Natural killer cell (primary cell): ENCODE measurements around the gene TBXT. TPM values are rescaled to one million over a fixed set of nuclear protein-coding genes. Genes with fewer than 3 reads are reported as not detected.

ENCODE experiments used
- ATAC-seq, 3 donors: fragments of 150-1000 bp in 2 of 3; fragments of 200-7000 bp in 1 of 3; cut with Tn5 transposase; 1 replicate in 1 of 3; 2 replicates in 2 of 3; pipeline ENCODE4 v1.10.0; 2021; ENCODE audit warnings: mild to moderate bottlenecking in 2 of 3, moderate library complexity in 2 of 3
- DNase-seq, 2 donors: peaks; one replicate each; pipeline versions ENCODE4 v3.0.0 to v3.0.0-alpha.2; 2013 to 2021; ENCODE audit warnings: mixed read lengths in 1 of 2
- H3K27ac ChIP-seq: one replicate; pipeline ENCODE4 v1.5.1; 2013; ENCODE audit warnings: mild to moderate bottlenecking, low read length
- H3K27me3 ChIP-seq: one replicate; pipeline ENCODE4 v1.6.1; 2013; ENCODE audit warnings: low read length; ENCODE audit not compliant: control insufficient read depth, insufficient read depth
- H3K36me3 ChIP-seq: one replicate; pipeline ENCODE4 v1.6.1; 2013; ENCODE audit warnings: low read length; ENCODE audit not compliant: control insufficient read depth, insufficient read depth
- H3K4me1 ChIP-seq: one replicate; pipeline ENCODE4 v1.6.1; 2013; ENCODE audit warnings: low read length; ENCODE audit not compliant: control insufficient read depth, insufficient read depth
- H3K4me3 ChIP-seq: one replicate; pipeline ENCODE4 v1.5.1; 2013; ENCODE audit warnings: low read length
- H3K9me3 ChIP-seq: one replicate; pipeline ENCODE4 v1.6.1; 2013; ENCODE audit warnings: low read length; ENCODE audit not compliant: control insufficient read depth, insufficient read depth
- H3K27ac Mint-ChIP-seq, 2 donors: one replicate each; pipeline ENCODE4 v1.8.0; 2022; ENCODE audit warnings: mild to moderate bottlenecking in 2 of 2, mixed read lengths in 2 of 2, moderate library complexity in 1 of 2
- H3K27me3 Mint-ChIP-seq, 2 donors: one replicate each; pipeline ENCODE4 v1.8.0; 2022; ENCODE audit warnings: low read depth in 2 of 2, mixed read lengths in 2 of 2
- H3K36me3 Mint-ChIP-seq: one replicate; pipeline ENCODE4 v1.8.0; 2022; ENCODE audit warnings: mixed read lengths
- H3K4me1 Mint-ChIP-seq, 2 donors: one replicate each; pipeline ENCODE4 v1.8.0; 2022; ENCODE audit warnings: mixed read lengths in 2 of 2
- H3K4me3 Mint-ChIP-seq: one replicate; pipeline ENCODE4 v1.8.0; 2022; ENCODE audit warnings: mild to moderate bottlenecking, moderate library complexity, mixed read lengths
- H3K9me3 Mint-ChIP-seq, 2 donors: one replicate each; pipeline ENCODE4 v1.8.0; 2022; ENCODE audit warnings: mixed read lengths in 2 of 2
- whole genome bisulfite sequencing: methylation state at CpG from one replicate; pipeline ENCODE4 v1.1.7; 2013; ENCODE audit warnings: missing lambda C conversion rate; ENCODE audit not compliant: insufficient coverage; 5-methylcytosine and 5-hydroxymethylcytosine counted together
- intact Hi-C: fragments of 100-400 bp; cut with micrococcal nuclease; formaldehyde crosslinking; loops from one replicate; pipeline ENCODE4 v1.14.2; 2022
- total RNA-seq, 4 donors: library from RNA; stranded (reverse); fragments of 120-200 nt in 1 of 4; gene quantifications; one replicate each; pipeline versions ENCODE4 v1.2.3 to v1.2.4, GENCODE V29; 2013 to 2022
- TF ChIP-seq, protein P1 (sequence below): fragments of 200-600 bp; IDR thresholded peaks from one replicate; pipeline ENCODE4 v1.8.0; 2022; ENCODE audit warnings: antibody characterized with exemption

The TBXT gene
- total RNA-seq, 3 donors from 2014 or later (not counting 1 experiment from before 2014, with no cell fraction given): not detected

DNA sequence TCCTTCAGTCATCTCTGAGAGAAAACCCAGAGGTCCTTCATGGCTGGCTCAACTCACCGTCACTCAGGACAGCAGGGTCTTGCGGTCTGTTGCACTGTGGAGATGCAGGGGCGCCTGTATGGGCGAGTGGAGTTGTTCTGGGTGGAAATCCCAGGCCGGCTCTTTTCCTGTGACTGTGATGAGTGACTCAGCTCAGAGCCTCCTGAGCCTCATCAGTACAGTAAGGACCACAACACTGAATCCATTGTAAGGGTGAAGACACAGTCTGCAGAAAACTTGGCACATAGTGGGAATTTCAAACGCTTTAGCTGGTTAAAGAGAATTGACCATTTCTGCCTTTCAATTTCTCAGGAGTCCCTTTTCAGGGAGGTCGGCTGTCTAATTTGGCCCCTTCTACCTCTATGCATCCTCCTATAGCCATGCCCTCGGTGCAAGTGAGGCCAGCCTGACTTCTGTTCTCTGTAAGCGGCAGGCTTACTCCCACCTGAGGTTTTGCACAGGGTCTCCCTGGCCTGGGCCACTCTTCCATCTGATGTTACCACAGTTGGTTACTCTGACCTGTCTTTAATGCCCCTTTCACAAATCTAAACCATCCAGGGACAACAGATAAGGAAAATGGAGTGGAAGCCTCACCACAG lies 35.5 kb upstream of the TBXT start:
- Histone ChIP-seq H3K27ac (no peak overlapping the region), H3K4me3 (no peak overlapping the region), H3K4me1 (peaks cover 12% of the 10 kb centered on the region), H3K27me3 (no peaks in the 10 kb centered on the region), H3K9me3 (no peaks in the 10 kb centered on the region), H3K36me3 (no peaks in the 10 kb centered on the region)
- Mint-ChIP-seq H3K27ac (no peak overlapping the region), H3K27me3 (peaks cover 4 to 13% of the 10 kb centered on the region in 2 donors), H3K4me1 (no peaks in the 10 kb centered on the region), H3K4me3 (no peak overlapping the region), H3K36me3 (no peaks in the 10 kb centered on the region), H3K9me3 (no peaks in the 10 kb centered on the region)
- DNase-seq (no peak), ATAC-seq (no peak)
- intact Hi-C loops: no loop called here
- 85% methylated on average over 9 of the region's 9 CpGs for WGBS
- TF ChIP-seq, protein P1, sequence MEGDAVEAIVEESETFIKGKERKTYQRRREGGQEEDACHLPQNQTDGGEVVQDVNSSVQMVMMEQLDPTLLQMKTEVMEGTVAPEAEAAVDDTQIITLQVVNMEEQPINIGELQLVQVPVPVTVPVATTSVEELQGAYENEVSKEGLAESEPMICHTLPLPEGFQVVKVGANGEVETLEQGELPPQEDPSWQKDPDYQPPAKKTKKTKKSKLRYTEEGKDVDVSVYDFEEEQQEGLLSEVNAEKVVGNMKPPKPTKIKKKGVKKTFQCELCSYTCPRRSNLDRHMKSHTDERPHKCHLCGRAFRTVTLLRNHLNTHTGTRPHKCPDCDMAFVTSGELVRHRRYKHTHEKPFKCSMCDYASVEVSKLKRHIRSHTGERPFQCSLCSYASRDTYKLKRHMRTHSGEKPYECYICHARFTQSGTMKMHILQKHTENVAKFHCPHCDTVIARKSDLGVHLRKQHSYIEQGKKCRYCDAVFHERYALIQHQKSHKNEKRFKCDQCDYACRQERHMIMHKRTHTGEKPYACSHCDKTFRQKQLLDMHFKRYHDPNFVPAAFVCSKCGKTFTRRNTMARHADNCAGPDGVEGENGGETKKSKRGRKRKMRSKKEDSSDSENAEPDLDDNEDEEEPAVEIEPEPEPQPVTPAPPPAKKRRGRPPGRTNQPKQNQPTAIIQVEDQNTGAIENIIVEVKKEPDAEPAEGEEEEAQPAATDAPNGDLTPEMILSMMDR: no peak

DNA sequence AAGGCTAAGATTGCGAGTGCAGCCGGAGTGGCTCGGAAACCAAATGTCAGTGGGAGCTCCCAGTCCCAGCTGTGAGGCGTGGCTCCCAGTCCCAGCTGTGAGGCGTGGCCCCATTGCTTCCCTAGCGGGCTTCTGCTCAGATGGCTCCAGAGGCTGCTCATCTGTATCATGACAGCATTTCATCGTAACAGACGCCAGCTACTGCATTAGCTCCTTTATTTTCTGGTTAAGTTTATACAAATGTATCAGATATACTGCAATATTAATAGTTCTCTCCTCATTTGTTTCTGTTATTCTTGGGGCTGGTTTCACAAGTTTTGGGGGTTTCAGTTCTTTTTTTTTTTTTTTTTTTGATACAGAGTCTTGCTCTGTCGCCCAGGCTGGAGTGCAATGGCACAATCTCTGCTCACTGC lies 34.7 kb upstream of the TBXT start:
- Mint-ChIP-seq H3K4me3 (no peak overlapping the region), H3K27ac (no peak overlapping the region), H3K27me3 (peaks cover 5 to 13% of the 10 kb centered on the region in 2 donors), H3K9me3 (no peaks in the 10 kb centered on the region), H3K4me1 (no peaks in the 10 kb centered on the region), H3K36me3 (no peaks in the 10 kb centered on the region)
- H3K36me3 ChIP-seq: no peaks in the 10 kb centered on the region
- intact Hi-C loops: no loop called here
- peaks cover 12% of the 10 kb centered on the region for H3K4me1 ChIP-seq
- TF ChIP-seq, protein P1: no peak
- peaks cover 2% of the 10 kb centered on the region for H3K27me3 ChIP-seq
- no peak overlapping the region for H3K27ac ChIP-seq
- WGBS: 56% methylated on average over 7 of the region's 9 CpGs
- H3K9me3 ChIP-seq: no peaks in the 10 kb centered on the region
- no peak for ATAC-seq
- DNase-seq: no peak
- no peak overlapping the region for H3K4me3 ChIP-seq

DNA sequence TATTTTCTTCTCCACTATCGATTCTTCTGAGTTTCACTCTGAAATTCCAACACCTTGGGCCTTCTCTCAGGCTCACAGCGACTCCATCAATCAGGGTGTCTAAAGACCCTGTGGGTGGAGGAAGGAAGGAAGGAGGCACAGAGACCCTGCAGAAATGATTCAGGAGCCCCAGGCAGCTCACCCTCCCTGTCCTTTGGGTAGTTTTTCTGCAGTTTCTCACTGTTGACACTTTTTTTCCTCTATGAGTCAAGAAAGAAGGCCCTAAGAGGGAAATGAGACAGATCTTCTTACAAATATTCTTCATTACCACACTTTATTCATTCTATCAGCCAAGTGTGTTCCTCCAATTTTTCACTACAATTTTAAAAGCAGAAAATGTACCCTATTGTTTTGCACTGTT lies 34.2 kb upstream of the TBXT start:
- DNase-seq: no peak
- H3K27ac Mint-ChIP-seq: no peak overlapping the region
- H3K27me3 Mint-ChIP-seq: peaks cover 7 to 13% of the 10 kb centered on the region in 2 donors
- no peak for ATAC-seq
- no peaks in the 10 kb centered on the region for H3K4me1 Mint-ChIP-seq
- TF ChIP-seq, protein P1: no peak
- no peaks in the 10 kb centered on the region for H3K36me3 Mint-ChIP-seq
- Histone ChIP-seq H3K4me3 (no peak overlapping the region), H3K36me3 (no peaks in the 10 kb centered on the region), H3K27ac (no peak overlapping the region), H3K4me1 (peaks cover 12% of the 10 kb centered on the region), H3K9me3 (no peaks in the 10 kb centered on the region), H3K27me3 (peaks cover 2% of the 10 kb centered on the region)
- H3K4me3 Mint-ChIP-seq: no peak overlapping the region
- intact Hi-C loops: no loop called here
- H3K9me3 Mint-ChIP-seq: no peaks in the 10 kb centered on the region
- 65% methylated on average over 2 of the region's 2 CpGs for WGBS

DNA sequence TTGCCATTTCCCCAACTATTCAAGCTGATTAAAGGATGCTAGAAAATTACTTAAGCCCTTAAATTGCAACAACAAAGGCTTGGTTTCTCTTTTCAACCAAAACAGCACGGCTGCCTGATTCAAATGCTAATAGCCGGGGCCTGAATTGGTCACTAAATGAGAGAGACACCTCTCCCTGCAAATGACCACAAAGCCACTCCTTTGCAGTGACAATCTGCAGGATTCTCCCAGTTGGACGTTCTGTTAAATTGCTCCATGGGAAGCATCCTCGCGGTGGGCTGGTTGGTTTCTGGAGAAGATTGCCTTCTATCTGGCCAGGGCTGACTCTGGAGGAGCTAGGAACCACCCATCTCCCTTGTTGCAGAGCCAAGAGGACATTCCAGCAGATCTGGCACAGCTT lies 29.7 kb upstream of the TBXT start:
- no peaks in the 10 kb centered on the region for H3K4me1 Mint-ChIP-seq
- Histone ChIP-seq H3K27me3 (peaks cover 2% of the 10 kb centered on the region), H3K27ac (no peak overlapping the region), H3K9me3 (no peaks in the 10 kb centered on the region), H3K36me3 (no peaks in the 10 kb centered on the region), H3K4me3 (no peak overlapping the region), H3K4me1 (peaks cover 13% of the 10 kb centered on the region)
- 69% methylated on average over 5 of the region's 5 CpGs for WGBS
- DNase-seq: no peak
- H3K27me3 Mint-ChIP-seq: peaks cover 0 to 12% of the 10 kb centered on the region in 2 donors
- ATAC-seq: no peak
- no peak overlapping the region for H3K27ac Mint-ChIP-seq
- no peaks in the 10 kb centered on the region for H3K9me3 Mint-ChIP-seq
- TF ChIP-seq, protein P1: no peak
- no peak overlapping the region for H3K4me3 Mint-ChIP-seq
- intact Hi-C loops: no loop called here
- H3K36me3 Mint-ChIP-seq: no peaks in the 10 kb centered on the region
